HG02885 (cell line): Measurements from ENCODE around the gene SRI.

ENCODE experiments used
- ATAC-seq: cut with Tn5 transposase; IDR thresholded peaks from one replicate; pipeline ENCODE4 v1.9.1; 2021; ENCODE audit warnings: mild to moderate bottlenecking; ENCODE audit not compliant: unreplicated experiment, poor library complexity

The SRI gene

DNA sequence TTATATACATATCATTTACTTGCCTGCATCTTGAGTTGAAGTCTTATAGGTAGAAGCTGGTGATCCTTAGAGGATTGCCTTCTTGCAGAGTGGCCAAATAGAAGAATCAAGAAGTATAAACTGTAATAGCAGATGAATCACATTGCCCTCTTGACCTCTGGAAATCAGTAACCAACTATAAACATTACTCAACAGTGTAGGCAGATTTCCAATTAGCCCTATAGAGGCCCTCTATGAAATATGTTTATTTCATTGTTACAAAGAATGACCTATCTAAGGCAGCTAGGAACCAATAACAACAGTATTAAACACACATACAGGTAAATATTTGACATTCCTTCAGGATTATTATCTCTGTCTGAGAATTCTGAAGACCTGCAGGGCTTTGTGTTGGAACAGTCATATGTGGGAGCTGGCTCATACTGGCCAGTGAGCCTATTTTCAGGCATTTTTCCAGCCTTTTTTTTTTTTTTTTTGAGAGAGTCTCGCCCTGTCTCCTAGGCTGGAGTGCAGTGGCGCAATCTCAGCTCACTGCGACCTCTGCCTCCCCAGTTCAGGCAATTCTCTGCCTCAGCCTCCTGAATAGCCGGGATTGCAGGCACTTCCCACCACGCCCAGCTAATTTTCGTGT lies 7.2 kb upstream of the SRI start:
- no peak for ATAC-seq

- no peak for ATAC-seq
Measured at GRCh38 chr7:88226201-88226600, 6.4 kb upstream of the SRI start.

- ATAC-seq, result no peak
Measured at GRCh38 chr7:88224601-88225275, 4.9 kb upstream of the SRI start.

DNA sequence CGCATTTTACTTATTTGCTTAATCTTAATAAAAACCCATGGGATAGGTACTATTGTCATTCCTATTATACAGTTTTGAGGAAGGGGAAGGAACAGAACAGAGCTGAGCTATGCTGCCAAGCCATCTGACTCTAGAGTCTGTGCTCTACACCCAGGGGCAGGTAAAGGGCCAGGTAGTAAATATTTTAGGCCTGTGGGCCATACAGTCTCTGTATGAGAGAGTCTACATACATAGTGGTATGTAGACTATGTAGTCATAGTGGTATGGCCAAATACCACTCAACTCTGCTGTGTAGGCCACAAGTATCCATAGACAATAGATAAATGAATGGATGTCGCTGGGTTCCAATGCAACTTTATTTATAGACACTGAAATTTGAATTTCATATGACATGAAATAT lies 3.4 kb upstream of the SRI start:
- ATAC-seq, result no peak

- peak; percentile 28 for ATAC-seq
Measured at GRCh38 chr7:88218836-88219605, 817 bp downstream of the SRI start.

GRCh38 chr7:88218429-88218745 lies 1.5 kb downstream of the SRI start:
- no peak for ATAC-seq

GRCh38 chr7:88217675-88218428 lies 2.0 kb downstream of the SRI start:
- peak; percentile 74 for ATAC-seq

- ATAC-seq, result no peak
Measured at GRCh38 chr7:88216276-88216675, 3.6 kb downstream of the SRI start.

- ATAC-seq, result no peak
Measured at GRCh38 chr7:88215295-88215694, 4.5 kb downstream of the SRI start.

- no peak for ATAC-seq
Measured at GRCh38 chr7:88214456-88214855, 5.4 kb downstream of the SRI start.

DNA sequence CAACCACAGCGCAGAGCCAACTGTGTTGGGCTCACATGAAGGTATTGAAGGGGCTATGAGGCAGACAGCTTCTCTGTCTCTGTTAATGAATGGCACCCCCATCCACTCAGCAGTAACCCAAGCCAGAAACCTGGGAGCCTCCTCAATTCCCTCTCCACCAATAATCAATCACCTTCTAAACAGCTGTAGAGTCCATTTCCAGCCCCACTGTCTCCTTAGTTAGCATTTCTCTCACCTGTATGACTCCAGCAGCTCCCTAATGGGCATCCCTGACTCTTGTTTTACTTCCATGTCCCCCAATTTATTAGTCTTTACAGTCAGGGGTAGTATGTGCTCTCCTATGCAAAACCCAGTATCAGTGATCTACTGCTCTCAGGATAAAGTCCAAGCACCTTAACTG lies 6.9 kb downstream of the SRI start:
- ATAC-seq, result no peak

DNA sequence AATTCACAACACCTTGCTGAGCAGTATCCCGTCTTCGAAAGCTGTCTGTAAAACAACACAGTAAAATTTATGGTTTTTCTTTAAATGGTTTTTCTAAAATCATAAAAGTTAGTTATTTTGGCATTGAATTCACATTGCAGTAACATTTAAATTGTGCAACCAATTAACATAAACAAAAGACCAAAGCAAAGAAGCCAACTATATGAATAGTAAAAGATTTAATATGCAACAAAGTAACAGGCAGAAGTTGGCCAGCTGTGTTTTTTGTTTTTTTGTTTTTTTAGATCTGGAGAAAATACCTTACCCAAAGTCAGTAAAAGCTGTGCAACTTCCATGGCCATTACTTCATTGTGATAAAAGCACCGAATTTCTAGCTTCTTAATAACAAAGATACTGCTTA lies 11.3 kb downstream of the SRI start:
- no peak for ATAC-seq

DNA sequence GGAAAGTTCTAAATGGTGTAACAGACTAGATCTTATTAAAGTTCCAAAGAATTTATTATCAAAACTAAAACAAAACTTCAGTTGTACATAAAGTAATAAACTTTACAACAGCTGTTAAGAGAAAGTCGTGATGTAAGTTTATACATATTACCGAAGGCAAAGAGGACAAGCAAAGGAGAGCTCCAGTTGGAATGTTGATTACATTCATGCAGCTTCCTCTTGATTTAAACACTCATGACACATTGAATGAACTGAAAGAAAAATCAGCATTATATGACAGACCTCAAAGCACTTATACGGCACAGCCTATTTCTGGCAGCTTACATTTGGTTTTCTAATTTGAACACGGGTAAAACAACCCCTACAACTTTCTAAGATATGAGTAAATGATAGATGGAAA lies 13.6 kb downstream of the SRI start:
- no peak for ATAC-seq

- no peak for ATAC-seq
Measured at GRCh38 chr7:88205179-88205578, 14.7 kb downstream of the SRI start.

- no peak for ATAC-seq
Measured at GRCh38 chr7:88204525-88205110, 15.2 kb downstream of the SRI start.

- ATAC-seq, result no peak
Measured at GRCh38 chr7:88203401-88203800, 16.4 kb downstream of the SRI start.

DNA sequence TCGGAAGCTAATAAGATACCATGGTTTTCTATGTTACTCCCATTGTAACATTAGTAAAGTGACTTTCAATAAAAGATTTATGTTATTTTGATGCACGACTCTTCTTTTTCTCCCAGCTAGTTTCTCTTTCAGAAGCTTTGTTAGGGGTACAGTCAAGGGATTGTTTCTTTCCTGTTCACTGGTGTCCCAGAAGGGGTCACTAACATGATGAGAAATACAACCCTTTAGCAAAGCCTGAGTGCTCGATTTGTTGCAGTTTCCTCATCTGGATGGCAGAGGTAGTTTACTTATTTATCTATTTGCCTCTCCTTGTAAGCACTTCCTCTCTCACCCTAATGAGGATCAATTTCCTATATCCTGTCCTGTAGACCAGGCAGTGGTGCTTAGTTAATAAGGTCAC lies 17.0 kb downstream of the SRI start:
- ATAC-seq, result peak; percentile 33

DNA sequence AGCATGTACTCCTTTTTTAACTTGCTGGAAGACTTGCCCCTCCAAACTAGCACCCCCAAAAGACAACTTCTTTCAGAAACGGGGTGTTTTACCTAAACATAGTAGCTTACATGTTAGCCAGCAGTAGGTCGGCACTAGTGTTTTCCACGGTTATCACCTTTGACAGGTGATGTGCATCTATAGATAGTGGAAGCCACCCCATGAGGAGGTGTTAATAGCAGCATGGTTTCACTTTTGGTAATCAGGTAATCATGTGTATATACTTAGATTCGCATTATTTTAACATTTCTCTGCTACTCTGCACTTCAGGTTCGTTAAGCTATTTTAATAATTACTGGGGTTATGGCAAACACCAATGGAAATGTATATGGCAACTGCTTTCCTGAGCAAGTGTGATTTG lies 17.6 kb downstream of the SRI start:
- ATAC-seq, result peak; percentile 55

- no peak for ATAC-seq
Measured at GRCh38 chr7:88201305-88201704, 18.5 kb downstream of the SRI start.

DNA sequence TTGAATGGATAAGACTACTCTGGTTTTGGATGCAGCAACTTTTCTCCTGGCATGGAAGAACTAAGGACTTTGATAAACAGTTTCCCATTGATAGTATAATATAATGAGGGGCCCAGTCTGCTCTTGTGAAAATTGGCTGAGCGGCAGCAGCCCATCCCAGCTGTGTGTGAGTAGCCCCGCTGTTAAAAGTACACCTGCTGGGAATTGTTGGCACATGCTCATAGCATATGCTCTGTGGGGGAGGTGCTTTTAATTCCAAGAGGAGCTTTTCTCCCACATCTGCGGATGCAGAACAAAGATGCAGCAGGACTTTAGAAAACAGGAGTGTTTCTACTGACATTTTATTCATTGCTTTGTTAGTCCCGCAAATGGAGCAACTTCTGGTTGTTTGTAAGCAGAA lies 19.0 kb downstream of the SRI start:
- no peak for ATAC-seq

- ATAC-seq, result no peak
Measured at GRCh38 chr7:88200261-88200660, 19.6 kb downstream of the SRI start.
